GM23248 (cell line): Measurements from ENCODE around the gene PDGFD. TPM values are rescaled to one million over a fixed set of nuclear protein-coding genes. Genes with fewer than 3 reads are reported as not detected.
A peak's percentile ranks its signal among the peaks of the same experiment; 100 is the strongest.

Experiments
- DNase-seq: peaks from one replicate; pipeline ENCODE4 v3.0.0-alpha.2; 2015
- H2AFZ ChIP-seq: fragments of 200-600 bp; sonication (generic); 2 replicates; pipeline ENCODE4 v1.6.1; 2016; ENCODE audit warnings: antibody characterized with exemption
- H3F3A ChIP-seq: fragments of 200-600 bp; sonication (generic); 2 replicates; pipeline ENCODE4 v1.6.1; 2016; ENCODE audit warnings: mild to moderate bottlenecking, antibody characterized with exemption, mixed run types; ENCODE audit not compliant: insufficient read depth
- H3K27ac ChIP-seq: fragments of 200-600 bp; sonication (generic); 2 replicates; pipeline ENCODE4 v1.5.1; 2016; ENCODE audit warnings: mild to moderate bottlenecking
- H3K27me3 ChIP-seq: fragments of 200-600 bp; sonication (generic); replicated peaks from 2 replicates; pipeline ENCODE4 v1.6.1; 2016; ENCODE audit warnings: mild to moderate bottlenecking; ENCODE audit not compliant: insufficient read depth
- H3K36me3 ChIP-seq: fragments of 200-600 bp; sonication (generic); 2 replicates; pipeline ENCODE4 v1.6.1; 2016; ENCODE audit warnings: low read depth, mild to moderate bottlenecking
- H3K4me1 ChIP-seq: fragments of 200-600 bp; sonication (generic); 2 replicates; pipeline ENCODE4 v1.6.1; 2016; ENCODE audit warnings: mild to moderate bottlenecking; ENCODE audit not compliant: insufficient read depth
- H3K4me2 ChIP-seq: fragments of 200-600 bp; sonication (generic); one replicate; pipeline ENCODE4 v1.6.1; 2016; ENCODE audit warnings: mild to moderate bottlenecking; ENCODE audit not compliant: unreplicated experiment
- H3K4me3 ChIP-seq: fragments of 200-600 bp; sonication (generic); 2 replicates; pipeline ENCODE4 v1.5.1; 2016; ENCODE audit warnings: mild to moderate bottlenecking
- H3K79me2 ChIP-seq: fragments of 200-600 bp; sonication (generic); 2 replicates; pipeline ENCODE4 v1.6.1; 2016; ENCODE audit warnings: mild to moderate bottlenecking; ENCODE audit not compliant: insufficient read depth
- H3K9ac ChIP-seq: fragments of 200-600 bp; sonication (generic); 2 replicates; pipeline ENCODE4 v1.6.1; 2016; ENCODE audit warnings: mild to moderate bottlenecking
- H3K9me2 ChIP-seq: fragments of 200-600 bp; sonication (generic); 2 replicates; pipeline ENCODE4 v1.6.1; 2016; ENCODE audit warnings: mixed run types, mild to moderate bottlenecking, moderate library complexity; ENCODE audit not compliant: insufficient read depth
- H3K9me3 ChIP-seq: fragments of 200-600 bp; sonication (generic); one replicate; pipeline ENCODE4 v1.6.1; 2017; ENCODE audit warnings: low read depth
- H4K20me1 ChIP-seq: fragments of 200-600 bp; sonication (generic); 2 replicates; pipeline ENCODE4 v1.6.0; 2016; ENCODE audit not compliant: insufficient read depth
- EZH2 ChIP-seq: fragments of 200-600 bp; sonication (generic); IDR thresholded peaks from 2 replicates; pipeline ENCODE4 v1.6.1; 2018; ENCODE audit warnings: antibody characterized with exemption, mild to moderate bottlenecking; ENCODE audit not compliant: insufficient read depth, poor library complexity, severe bottlenecking
- EZH2phosphoT487 ChIP-seq: fragments of 200-600 bp; sonication (generic); IDR thresholded peaks from 2 replicates; pipeline ENCODE4 v1.6.1; 2018; ENCODE audit warnings: antibody characterized with exemption, moderate library complexity, mild to moderate bottlenecking, low read depth; ENCODE audit not compliant: insufficient read depth
- WGBS, 2 experiments: methylation state at CpG; one replicate each; pipeline ENCODE4 v1.1.6; 2015 to 2017; ENCODE audit warnings: low lambda C conversion rate in 2 of 2, low coverage in 1 of 2; ENCODE audit errors: missing lambda C conversion rate in 2 of 2; 5-methylcytosine and 5-hydroxymethylcytosine counted together
- in situ Hi-C: fragments of 300-500 bp; cut with MboI; formaldehyde crosslinking; loops from 2 replicates; pipeline ENCODE4 v1.15.0; 2020
- polyA plus RNA-seq: library from polyadenylated mRNA; unstranded; fragments of >200 nt; fragmentation: Nextera tagmentation; extraction: Ambion mirVana; gene quantifications from 2 replicates; pipeline ENCODE4 v1.2.1, GENCODE V29; 2016
- total RNA-seq: library from RNA; depleted of rRNA; stranded (reverse); fragments of >200 nt; shearing (Covaris generic); gene quantifications from 2 replicates; pipeline ENCODE4 v1.2.3, GENCODE V29; 2014

The PDGFD gene
- total and polyA plus RNA-seq, 2 experiments from 2014 or later, result 0.81 to 1.3 TPM

DNA sequence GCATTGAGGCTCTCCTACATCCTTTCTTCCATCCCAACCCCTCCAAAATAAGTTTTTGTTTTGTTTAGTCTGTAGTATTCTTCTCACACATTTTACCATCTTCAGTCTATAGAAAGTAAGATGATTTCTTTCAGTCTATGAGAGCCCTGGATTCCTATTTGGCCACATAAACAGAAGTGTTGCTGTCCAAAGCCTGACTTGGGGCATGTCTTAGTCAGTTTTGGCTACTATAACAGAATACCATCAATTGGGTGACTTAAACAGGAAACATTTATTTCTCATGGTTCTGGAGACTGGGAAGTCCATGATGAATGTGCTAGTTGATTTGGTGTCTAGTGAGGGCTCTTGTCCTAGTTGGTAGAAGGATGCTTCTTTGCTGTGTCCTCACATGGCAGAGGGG, 274.3 kb downstream of the PDGFD start:
- peak; percentile 23 for DNase-seq
- Histone ChIP-seq H2AFZ (no peak overlapping the region), H3K9ac (no peak overlapping the region), H3K79me2 (no peaks in the 10 kb centered on the region), H3K27ac (no peak overlapping the region), H3F3A (peaks cover 27% of the 10 kb centered on the region), H3K27me3 (no peaks in the 10 kb centered on the region), H3K4me2 (no peak overlapping the region), H4K20me1 (no peaks in the 10 kb centered on the region), H3K36me3 (no peaks in the 10 kb centered on the region), H3K9me3 (no peaks in the 10 kb centered on the region), H3K9me2 (no peaks in the 10 kb centered on the region), H3K4me1 (peaks cover 19% of the 10 kb centered on the region; the same call in 1 of the 2 replicates), H3K4me3 (no peak overlapping the region)
- TF ChIP-seq EZH2 (no peak), EZH2phosphoT487 (no peak)
- in situ Hi-C loops, result no loop called here

- Histone ChIP-seq H3K4me1 (peaks cover 16% of the 10 kb centered on the region; the same call in 1 of the 2 replicates), H3F3A (peaks cover 23% of the 10 kb centered on the region), H3K79me2 (no peaks in the 10 kb centered on the region), H3K4me3 (no peak overlapping the region), H3K27ac (no peak overlapping the region), H3K27me3 (no peaks in the 10 kb centered on the region), H3K9ac (no peak overlapping the region), H2AFZ (no peak overlapping the region), H3K36me3 (no peaks in the 10 kb centered on the region), H3K4me2 (no peak overlapping the region), H4K20me1 (no peaks in the 10 kb centered on the region), H3K9me2 (no peaks in the 10 kb centered on the region), H3K9me3 (no peaks in the 10 kb centered on the region)
- TF ChIP-seq EZH2 (no peak), EZH2phosphoT487 (no peak)
- in situ Hi-C loops, result no loop called here
- DNase-seq, result peak; percentile 10
Measured at GRCh38 chr11:103888541-103888951, 275.4 kb downstream of the PDGFD start.

- no peaks in the 10 kb centered on the region for H3K36me3 ChIP-seq
- H3K4me3 ChIP-seq, result no peak overlapping the region
- no peak for DNase-seq
- H3F3A ChIP-seq, result peaks cover 11% of the 10 kb centered on the region; the same call in 1 of the 2 replicates
- H3K27me3 ChIP-seq, result no peaks in the 10 kb centered on the region
- no peak overlapping the region for H2AFZ ChIP-seq
- no peak overlapping the region for H3K9ac ChIP-seq
- peaks cover 1% of the 10 kb centered on the region; the same call in 1 of the 2 replicates for H3K4me1 ChIP-seq
- no peaks in the 10 kb centered on the region for H3K9me2 ChIP-seq
- no peaks in the 10 kb centered on the region for H3K9me3 ChIP-seq
- 50 to 51% methylated on average over 6 of the region's 6 CpGs for WGBS, 2 experiments
- no peaks in the 10 kb centered on the region for H4K20me1 ChIP-seq
- H3K79me2 ChIP-seq, result no peaks in the 10 kb centered on the region
- in situ Hi-C loops, result no loop called here
- no peak overlapping the region for H3K27ac ChIP-seq
- no peak for TF ChIP-seq EZH2
- TF ChIP-seq EZH2phosphoT487, result no peak
- no peak overlapping the region for H3K4me2 ChIP-seq
Measured at GRCh38 chr11:103887001-103887658, 276.8 kb downstream of the PDGFD start.

DNA sequence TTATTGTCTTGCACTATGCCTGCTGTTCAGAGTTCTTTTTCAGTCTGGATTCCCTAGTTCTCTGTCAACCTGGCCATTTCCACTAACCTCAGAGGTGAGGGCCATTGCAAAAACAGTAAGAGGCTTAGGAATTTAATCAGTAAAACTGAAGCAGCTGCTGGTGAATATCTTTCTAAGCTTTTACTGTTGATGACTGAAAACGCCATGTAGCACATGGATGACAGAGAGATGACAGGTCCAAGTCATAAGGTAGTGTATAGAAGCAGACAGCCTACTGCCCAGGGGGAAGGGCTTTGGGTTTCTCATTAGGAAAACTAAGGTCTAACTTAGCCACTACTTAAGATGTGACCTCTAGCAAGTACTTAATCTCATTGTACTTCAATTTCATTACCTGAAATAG, 280.1 kb downstream of the PDGFD start:
- WGBS, 2 experiments, result 48 to 54% methylated on average over 1 of the region's 1 CpG
- TF ChIP-seq EZH2 (no peak), EZH2phosphoT487 (no peak)

DNA sequence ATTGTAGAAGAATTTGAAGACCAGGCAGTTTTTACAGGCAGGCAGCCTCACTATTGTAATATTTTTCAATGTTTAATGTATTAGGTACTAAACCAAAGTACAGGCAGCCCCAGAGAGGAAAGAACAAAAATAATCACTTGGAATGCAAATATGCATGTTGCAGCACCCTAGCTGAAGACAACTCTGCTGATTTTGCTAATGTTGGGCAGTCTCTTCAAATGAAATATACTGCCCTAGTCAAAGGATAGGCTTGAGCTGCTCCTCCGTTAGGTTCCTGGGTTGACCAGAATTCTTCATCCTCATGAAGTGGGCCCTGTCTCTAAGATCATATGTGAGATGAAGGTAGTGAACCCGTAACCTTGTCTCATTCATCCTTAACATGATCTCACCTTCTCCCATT, 280.7 kb downstream of the PDGFD start:
- WGBS, 2 experiments, result 82 to 90% methylated on average over 2 of the region's 2 CpGs
- no peaks in the 10 kb centered on the region for H3K36me3 ChIP-seq
- no peaks in the 10 kb centered on the region for H4K20me1 ChIP-seq
- no peak for TF ChIP-seq EZH2phosphoT487
- TF ChIP-seq EZH2, result no peak
- H2AFZ ChIP-seq, result no peak overlapping the region
- no peaks in the 10 kb centered on the region for H3K27me3 ChIP-seq
- H3K9ac ChIP-seq, result no peak overlapping the region
- no peaks in the 10 kb centered on the region for H3K4me1 ChIP-seq
- no peaks in the 10 kb centered on the region for H3K9me2 ChIP-seq
- no peak for DNase-seq
- H3K9me3 ChIP-seq, result no peaks in the 10 kb centered on the region
- no peak overlapping the region for H3K4me2 ChIP-seq
- in situ Hi-C loops, result no loop called here
- H3K27ac ChIP-seq, result no peak overlapping the region
- H3K4me3 ChIP-seq, result no peak overlapping the region
- no peaks in the 10 kb centered on the region for H3K79me2 ChIP-seq
- no peaks in the 10 kb centered on the region for H3F3A ChIP-seq

More for the DNA sequence above, 280.1 kb downstream of the PDGFD start:
- no peaks in the 10 kb centered on the region for H4K20me1 ChIP-seq
- H3K79me2 ChIP-seq, result no peaks in the 10 kb centered on the region
- H3F3A ChIP-seq, result no peaks in the 10 kb centered on the region
- no peak overlapping the region for H3K4me3 ChIP-seq
- H3K36me3 ChIP-seq, result no peaks in the 10 kb centered on the region
- H3K27me3 ChIP-seq, result no peaks in the 10 kb centered on the region
- H3K4me2 ChIP-seq, result no peak overlapping the region
- no peak overlapping the region for H2AFZ ChIP-seq
- no peaks in the 10 kb centered on the region for H3K4me1 ChIP-seq
- no peaks in the 10 kb centered on the region for H3K9me2 ChIP-seq
- no peak overlapping the region for H3K9ac ChIP-seq
- DNase-seq, result no peak
- no peaks in the 10 kb centered on the region for H3K9me3 ChIP-seq
- H3K27ac ChIP-seq, result no peak overlapping the region
- in situ Hi-C loops, result no loop called here
